Stimulated activated CD4-positive, alpha-beta T cell treated with anti-CD3 and anti-CD28 coated beads, Interleukin-4, amount 100 ng/mL, for 24 hours (primary cell): Measurements from ENCODE around the gene CAPRIN2.

Experiments
- DNase-seq: peaks from one replicate; pipeline ENCODE4 v3.0.0-alpha.2; 2020

CAPRIN2 gene, protein sequence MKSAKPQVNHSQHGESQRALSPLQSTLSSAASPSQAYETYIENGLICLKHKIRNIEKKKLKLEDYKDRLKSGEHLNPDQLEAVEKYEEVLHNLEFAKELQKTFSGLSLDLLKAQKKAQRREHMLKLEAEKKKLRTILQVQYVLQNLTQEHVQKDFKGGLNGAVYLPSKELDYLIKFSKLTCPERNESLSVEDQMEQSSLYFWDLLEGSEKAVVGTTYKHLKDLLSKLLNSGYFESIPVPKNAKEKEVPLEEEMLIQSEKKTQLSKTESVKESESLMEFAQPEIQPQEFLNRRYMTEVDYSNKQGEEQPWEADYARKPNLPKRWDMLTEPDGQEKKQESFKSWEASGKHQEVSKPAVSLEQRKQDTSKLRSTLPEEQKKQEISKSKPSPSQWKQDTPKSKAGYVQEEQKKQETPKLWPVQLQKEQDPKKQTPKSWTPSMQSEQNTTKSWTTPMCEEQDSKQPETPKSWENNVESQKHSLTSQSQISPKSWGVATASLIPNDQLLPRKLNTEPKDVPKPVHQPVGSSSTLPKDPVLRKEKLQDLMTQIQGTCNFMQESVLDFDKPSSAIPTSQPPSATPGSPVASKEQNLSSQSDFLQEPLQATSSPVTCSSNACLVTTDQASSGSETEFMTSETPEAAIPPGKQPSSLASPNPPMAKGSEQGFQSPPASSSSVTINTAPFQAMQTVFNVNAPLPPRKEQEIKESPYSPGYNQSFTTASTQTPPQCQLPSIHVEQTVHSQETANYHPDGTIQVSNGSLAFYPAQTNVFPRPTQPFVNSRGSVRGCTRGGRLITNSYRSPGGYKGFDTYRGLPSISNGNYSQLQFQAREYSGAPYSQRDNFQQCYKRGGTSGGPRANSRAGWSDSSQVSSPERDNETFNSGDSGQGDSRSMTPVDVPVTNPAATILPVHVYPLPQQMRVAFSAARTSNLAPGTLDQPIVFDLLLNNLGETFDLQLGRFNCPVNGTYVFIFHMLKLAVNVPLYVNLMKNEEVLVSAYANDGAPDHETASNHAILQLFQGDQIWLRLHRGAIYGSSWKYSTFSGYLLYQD

GRCh38 chr12:30754750-30755394 is at the start of gene CAPRIN2:
Gene CAPRIN2, minus strand, starts transcription at chr12:30754951. Its CDS starts 1,431 bp downstream, at chr12:30753520.
- peak; percentile 92 for DNase-seq

DNA sequence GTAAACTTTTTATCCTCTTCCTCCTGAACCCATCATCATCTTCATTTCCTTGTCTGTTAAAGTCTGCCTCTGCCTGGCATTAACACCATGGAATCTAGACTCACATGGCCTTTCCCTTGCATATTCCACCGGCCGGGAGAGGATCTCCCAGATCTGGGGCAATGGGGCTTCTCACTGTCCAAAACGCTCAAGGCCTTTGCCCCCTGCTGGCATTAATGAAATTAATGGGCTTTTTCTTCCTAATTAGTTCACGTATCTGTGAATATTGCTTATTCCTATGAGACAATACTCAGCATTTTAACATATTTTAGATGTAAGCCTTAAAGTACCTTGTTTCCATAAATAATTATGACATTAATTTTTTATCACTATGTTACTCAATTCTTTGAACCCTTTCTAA is 42.9 kb upstream of the CAPRIN2 start:
- no peak for DNase-seq

DNA sequence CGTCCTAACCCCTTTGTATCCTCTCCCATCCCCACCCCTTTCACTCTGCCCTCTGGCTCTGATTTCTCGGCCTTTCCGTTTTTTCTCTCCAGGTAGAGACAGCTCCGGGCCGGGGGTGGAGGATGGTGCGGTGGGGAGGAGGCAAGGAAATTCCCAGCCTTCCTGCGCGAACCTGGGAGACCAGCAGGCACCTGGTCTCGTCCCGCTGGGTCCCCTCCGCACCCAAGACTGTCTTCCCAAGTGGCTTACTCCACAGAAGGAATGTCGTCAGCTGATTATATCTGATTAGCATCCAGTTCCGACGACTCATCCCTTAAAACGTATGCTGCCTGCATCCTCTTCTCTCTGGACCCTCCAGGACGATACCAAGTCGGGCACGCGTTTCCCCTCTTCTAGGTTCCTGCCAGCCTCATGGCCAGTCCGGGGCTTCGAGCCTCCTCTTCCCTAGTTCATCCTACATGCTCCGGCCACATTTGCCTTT is 42.2 kb upstream of the CAPRIN2 start:
- DNase-seq = no peak

DNA sequence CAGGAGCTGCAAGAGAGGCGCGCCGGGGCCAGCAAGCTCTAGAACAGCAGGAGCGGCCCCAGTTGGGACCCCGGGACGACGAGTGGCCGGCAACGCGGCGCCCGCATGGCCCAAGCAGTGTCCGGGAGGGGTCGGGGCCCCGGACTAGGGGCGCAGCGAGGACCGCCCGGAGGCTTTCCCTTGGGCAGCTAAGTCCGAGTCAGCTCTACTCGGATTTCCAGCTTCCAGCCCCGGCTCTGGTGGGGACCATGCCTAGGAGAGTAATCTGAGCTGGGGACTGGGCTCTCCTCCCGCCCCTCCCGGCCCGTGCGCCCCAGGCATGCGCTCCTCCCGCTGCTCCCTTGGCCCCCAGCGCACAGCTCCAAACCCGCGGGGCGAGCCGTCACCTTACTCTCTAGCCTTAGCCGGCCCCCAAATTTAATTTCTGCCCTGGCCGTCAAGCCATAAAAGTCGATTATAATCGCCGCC is 41.6 kb upstream of the CAPRIN2 start:
- DNase-seq = no peak

- peak; percentile 48 for DNase-seq
These were observed 40.9 kb upstream of the CAPRIN2 start for GRCh38 chr12:30795410-30796312.

DNA sequence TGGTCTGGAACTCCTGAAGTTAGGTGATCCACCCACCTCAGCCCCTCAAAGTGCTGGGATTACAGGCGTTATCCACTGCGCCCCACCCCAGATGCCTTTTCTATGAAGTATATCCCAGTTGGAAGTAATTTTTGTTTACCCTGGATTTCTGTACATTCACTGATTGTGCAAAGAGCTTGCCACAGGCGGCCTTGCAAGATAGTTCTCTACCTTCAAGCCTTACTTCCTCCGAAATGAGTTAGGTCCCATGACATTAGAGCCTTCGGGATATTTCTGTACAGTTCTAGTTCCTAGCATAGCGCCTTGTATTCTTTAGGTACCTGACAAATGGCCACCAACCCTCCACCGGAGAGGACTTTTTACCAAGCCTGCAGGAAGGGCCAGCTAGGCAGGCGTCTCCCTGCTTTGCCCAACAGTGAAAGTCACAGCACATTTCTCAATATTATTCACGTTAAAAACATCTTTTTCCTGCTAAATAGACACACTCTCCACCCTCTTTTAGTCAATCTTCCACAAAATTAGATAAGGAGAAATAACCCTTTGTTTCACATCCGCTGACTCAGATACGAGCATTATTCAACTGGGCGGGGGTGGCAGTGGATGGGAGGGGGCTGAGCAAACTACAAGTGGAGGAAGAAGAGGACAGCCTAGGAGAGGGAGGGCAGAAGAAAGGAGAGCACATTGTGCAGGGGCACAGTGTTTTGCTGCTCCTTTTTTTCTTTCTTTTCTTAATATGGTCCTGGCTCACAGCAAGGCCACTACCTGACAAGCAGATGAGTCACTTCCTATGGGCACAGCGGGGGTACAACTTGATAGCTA is 40.0 kb upstream of the CAPRIN2 start:
- DNase-seq = no peak

DNA sequence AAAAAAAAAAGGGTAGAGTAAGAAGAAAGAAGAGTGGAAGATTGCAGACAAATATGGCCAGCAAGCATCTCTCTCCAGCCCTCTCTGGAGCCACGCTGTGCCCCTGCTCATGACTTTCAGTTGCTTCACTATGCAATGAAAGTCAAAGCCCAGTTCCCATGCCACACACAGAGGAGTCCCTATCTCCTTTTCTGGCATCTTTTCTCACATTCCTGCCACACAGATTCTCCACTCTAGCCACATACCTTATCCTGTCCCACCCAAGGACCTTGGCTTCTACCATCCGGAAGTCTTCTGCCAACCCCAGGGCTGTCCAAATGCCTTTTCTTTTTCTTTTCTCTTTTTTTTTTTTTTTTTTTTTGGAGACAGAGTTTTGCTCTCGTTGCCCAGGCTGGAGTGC is 39.3 kb upstream of the CAPRIN2 start:
- no peak for DNase-seq

GRCh38 chr12:30792648-30793499 is 38.1 kb upstream of the CAPRIN2 start:
- no peak for DNase-seq

GRCh38 chr12:30792085-30792484 is 37.3 kb upstream of the CAPRIN2 start:
- DNase-seq = no peak

GRCh38 chr12:30788754-30789153 is 34.0 kb upstream of the CAPRIN2 start:
- no peak for DNase-seq

DNA sequence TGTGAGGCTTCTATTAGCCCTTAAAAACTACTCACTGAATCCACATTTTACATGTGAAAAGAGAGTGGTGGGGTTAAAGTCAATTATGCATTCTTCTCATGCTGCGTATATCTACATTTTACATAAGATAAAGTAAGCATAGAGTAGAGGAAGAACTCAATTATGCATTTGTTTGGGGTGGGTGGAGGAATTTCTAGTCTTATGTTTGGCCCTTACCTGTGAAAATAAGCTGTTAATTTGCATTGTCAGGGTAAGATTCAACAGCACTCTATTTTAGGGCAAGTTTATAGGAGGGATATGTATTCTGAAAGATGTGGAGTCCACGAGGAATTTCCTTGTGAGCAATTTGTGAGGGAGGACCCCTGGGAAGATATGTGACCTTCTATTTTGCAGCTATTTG is 30.9 kb upstream of the CAPRIN2 start:
- DNase-seq = no peak

- no peak for DNase-seq
These were observed 29.8 kb upstream of the CAPRIN2 start for GRCh38 chr12:30784508-30784907.

- DNase-seq = no peak
These were observed 29.2 kb upstream of the CAPRIN2 start for GRCh38 chr12:30783946-30784345.

- no peak for DNase-seq
These were observed 27.8 kb upstream of the CAPRIN2 start for GRCh38 chr12:30782316-30783173.

DNA sequence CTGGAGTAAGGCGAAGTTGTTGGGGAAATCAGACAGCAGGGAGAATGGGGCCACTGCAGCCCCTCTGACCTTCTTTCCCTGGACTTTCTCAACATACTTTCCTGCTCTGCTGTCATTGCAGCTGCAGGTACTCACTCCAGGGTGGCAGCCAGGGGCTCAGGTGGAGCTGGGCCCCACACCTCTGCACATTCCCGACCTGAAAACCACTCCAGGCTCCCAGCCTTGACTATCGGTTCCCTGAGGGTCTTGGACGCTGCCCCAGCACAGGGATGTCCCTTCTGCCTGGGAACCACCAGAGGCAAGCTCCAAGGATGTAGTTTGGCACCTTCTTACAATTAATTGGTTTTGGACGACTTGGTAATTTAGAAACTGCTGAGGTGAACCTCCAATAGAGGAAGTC is 24.8 kb upstream of the CAPRIN2 start:
- no peak for DNase-seq

DNA sequence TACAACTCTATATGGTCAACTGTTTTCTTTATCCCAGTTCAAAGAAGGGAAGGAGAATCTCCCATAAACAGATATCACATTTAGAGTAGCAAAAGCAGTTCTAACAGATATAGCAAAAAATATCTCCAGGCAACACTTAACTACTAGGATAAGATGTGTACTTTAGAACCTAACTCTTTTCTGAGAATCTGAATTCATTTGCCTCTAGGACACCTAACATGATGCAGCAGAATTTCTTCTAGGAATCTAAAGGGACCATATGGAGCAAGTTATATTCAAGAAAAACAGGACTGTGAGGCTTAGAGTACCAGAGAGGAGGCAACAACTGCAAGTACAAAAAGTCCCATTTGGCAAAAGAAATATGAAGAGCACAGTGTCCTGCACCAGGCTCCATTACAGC is 24.4 kb upstream of the CAPRIN2 start:
- DNase-seq = no peak

- no peak for DNase-seq
These were observed 19.8 kb upstream of the CAPRIN2 start for GRCh38 chr12:30774599-30774998.

DNA sequence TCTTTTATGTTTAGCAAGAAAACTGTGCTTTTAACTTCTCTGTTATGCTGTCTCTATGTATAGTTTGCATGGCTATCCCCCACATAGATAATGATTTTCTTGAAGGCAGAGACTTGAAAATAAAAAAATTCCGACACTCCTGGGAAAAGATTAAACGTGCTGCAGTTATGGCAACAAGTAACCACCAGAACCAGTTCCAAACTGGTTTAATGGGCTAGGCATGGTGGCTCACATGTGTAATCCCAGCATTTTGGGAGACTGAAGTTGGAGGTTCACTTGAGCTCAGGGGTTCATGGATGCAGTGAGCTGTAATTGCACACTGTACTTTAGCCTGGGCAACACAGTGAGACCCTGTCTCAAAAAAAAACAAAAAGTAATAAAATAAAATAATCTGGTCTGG is 15.1 kb upstream of the CAPRIN2 start:
- DNase-seq = no peak

GRCh38 chr12:30764251-30764650 is 9.5 kb upstream of the CAPRIN2 start:
- DNase-seq = no peak
